ENCODE data around the gene UGT1A7.
"Not testable (repeated sequence)": the region's sequence is repeated elsewhere in the genome, so short reads cannot be mapped to it uniquely, and the experiment has no call there.

UGT1A7 gene

GRCh38 chr2:233743464-233744259, 62.0 kb downstream of the UGT1A7 start:
- Mint-ChIP-seq H3K4me3 (no peak overlapping the region), H3K27me3 (peaks cover 60% of the 10 kb centered on the region), H3K36me3 (ENCODE audit: insufficient read depth) (no peaks in the 10 kb centered on the region), H3K9me3 (no peaks in the 10 kb centered on the region), H3K4me1 (no peaks in the 10 kb centered on the region), H3K27ac (ENCODE audit: low read depth) (no peak overlapping the region)
- ATAC-seq (replicated peaks; ENCODE audit: extremely low read depth, poor library complexity, severe bottlenecking): no peak
- no peak for DNase-seq (ENCODE audit: low spot score in 2 of 2)

- no peak for ATAC-seq (replicated peaks; ENCODE audit: extremely low read depth, poor library complexity, severe bottlenecking)
- Mint-ChIP-seq H3K9me3 (no peaks in the 10 kb centered on the region), H3K27ac (ENCODE audit: low read depth) (no peak overlapping the region), H3K4me3 (no peak overlapping the region), H3K36me3 (ENCODE audit: insufficient read depth) (no peaks in the 10 kb centered on the region), H3K27me3 (peaks cover 60% of the 10 kb centered on the region), H3K4me1 (no peaks in the 10 kb centered on the region)
- no peak for DNase-seq (ENCODE audit: low spot score in 2 of 2)
These were observed 63.5 kb downstream of the UGT1A7 start for GRCh38 chr2:233745073-233745755.

- H3K4me3 Mint-ChIP-seq; ATAC-seq (replicated peaks; ENCODE audit: extremely low read depth, poor library complexity, severe bottlenecking); H3K9me3 Mint-ChIP-seq; H3K27ac Mint-ChIP-seq (ENCODE audit: low read depth); H3K36me3 Mint-ChIP-seq (ENCODE audit: insufficient read depth); DNase-seq (ENCODE audit: low spot score in 2 of 2); H3K4me1 Mint-ChIP-seq: not testable (repeated sequence)
- peaks cover 58% of the 10 kb centered on the region for H3K27me3 Mint-ChIP-seq
These were observed 64.1 kb downstream of the UGT1A7 start for GRCh38 chr2:233745838-233746237.

- peaks cover 58% of the 10 kb centered on the region for H3K27me3 Mint-ChIP-seq
- ATAC-seq (replicated peaks; ENCODE audit: extremely low read depth, poor library complexity, severe bottlenecking) (no peak), DNase-seq (ENCODE audit: low spot score in 2 of 2) (no peak)
- H3K27ac Mint-ChIP-seq (ENCODE audit: low read depth): no peak overlapping the region
- H3K4me1 Mint-ChIP-seq: no peaks in the 10 kb centered on the region
- H3K9me3 Mint-ChIP-seq: no peaks in the 10 kb centered on the region
- H3K36me3 Mint-ChIP-seq (ENCODE audit: insufficient read depth): no peaks in the 10 kb centered on the region
- no peak overlapping the region for H3K4me3 Mint-ChIP-seq
These were observed 65.0 kb downstream of the UGT1A7 start for GRCh38 chr2:233746475-233747282.

- Mint-ChIP-seq H3K9me3 (no peaks in the 10 kb centered on the region), H3K27ac (ENCODE audit: low read depth) (no peak overlapping the region), H3K4me3 (no peak overlapping the region), H3K4me1 (no peaks in the 10 kb centered on the region), H3K27me3 (peaks cover 64% of the 10 kb centered on the region), H3K36me3 (ENCODE audit: insufficient read depth) (no peaks in the 10 kb centered on the region)
- ATAC-seq (replicated peaks; ENCODE audit: extremely low read depth, poor library complexity, severe bottlenecking): no peak
- DNase-seq (ENCODE audit: low spot score in 2 of 2): no peak
These were observed 65.5 kb downstream of the UGT1A7 start for GRCh38 chr2:233747283-233747544.

GRCh38 chr2:233750689-233751088, 69.0 kb downstream of the UGT1A7 start:
- H3K4me3 Mint-ChIP-seq; H3K9me3 Mint-ChIP-seq; ATAC-seq (replicated peaks; ENCODE audit: extremely low read depth, poor library complexity, severe bottlenecking); H3K36me3 Mint-ChIP-seq (ENCODE audit: insufficient read depth); H3K4me1 Mint-ChIP-seq; DNase-seq (ENCODE audit: low spot score in 2 of 2); H3K27ac Mint-ChIP-seq (ENCODE audit: low read depth): not testable (repeated sequence)
- H3K27me3 Mint-ChIP-seq: peaks cover 80% of the 10 kb centered on the region

- not testable (repeated sequence) for H3K36me3 Mint-ChIP-seq (ENCODE audit: insufficient read depth); H3K4me1 Mint-ChIP-seq; DNase-seq (ENCODE audit: low spot score in 2 of 2); H3K27ac Mint-ChIP-seq (ENCODE audit: low read depth); H3K4me3 Mint-ChIP-seq; H3K9me3 Mint-ChIP-seq; ATAC-seq (replicated peaks; ENCODE audit: extremely low read depth, poor library complexity, severe bottlenecking)
- peaks cover 76% of the 10 kb centered on the region for H3K27me3 Mint-ChIP-seq
These were observed 69.7 kb downstream of the UGT1A7 start for GRCh38 chr2:233751212-233752009.

GRCh38 chr2:233754872-233755611, 73.3 kb downstream of the UGT1A7 start:
- Mint-ChIP-seq H3K27me3 (peaks cover 49% of the 10 kb centered on the region), H3K4me1 (no peaks in the 10 kb centered on the region), H3K9me3 (no peaks in the 10 kb centered on the region), H3K4me3 (no peak overlapping the region), H3K36me3 (ENCODE audit: insufficient read depth) (peaks cover 1% of the 10 kb centered on the region), H3K27ac (ENCODE audit: low read depth) (no peak overlapping the region)
- DNase-seq (ENCODE audit: low spot score in 2 of 2) (no peak), ATAC-seq (replicated peaks; ENCODE audit: extremely low read depth, poor library complexity, severe bottlenecking) (no peak)

GRCh38 chr2:233756429-233757081, 74.9 kb downstream of the UGT1A7 start:
- H3K9me3 Mint-ChIP-seq: no peaks in the 10 kb centered on the region
- peaks cover 1% of the 10 kb centered on the region for H3K36me3 Mint-ChIP-seq (ENCODE audit: insufficient read depth)
- H3K27me3 Mint-ChIP-seq: peaks cover 43% of the 10 kb centered on the region
- ATAC-seq (replicated peaks; ENCODE audit: extremely low read depth, poor library complexity, severe bottlenecking) (no peak), DNase-seq (ENCODE audit: low spot score in 2 of 2) (no peak)
- H3K27ac Mint-ChIP-seq (ENCODE audit: low read depth): no peak overlapping the region
- H3K4me1 Mint-ChIP-seq: no peaks in the 10 kb centered on the region
- H3K4me3 Mint-ChIP-seq: no peak overlapping the region

GRCh38 chr2:233758141-233758540, 76.4 kb downstream of the UGT1A7 start:
- DNase-seq (ENCODE audit: low spot score in 2 of 2): no peak
- H3K27me3 Mint-ChIP-seq: peaks cover 32% of the 10 kb centered on the region
- H3K9me3 Mint-ChIP-seq: no peaks in the 10 kb centered on the region
- H3K27ac Mint-ChIP-seq (ENCODE audit: low read depth): no peak overlapping the region
- H3K36me3 Mint-ChIP-seq (ENCODE audit: insufficient read depth): peaks cover 1% of the 10 kb centered on the region
- ATAC-seq (replicated peaks; ENCODE audit: extremely low read depth, poor library complexity, severe bottlenecking): no peak
- no peak overlapping the region for H3K4me3 Mint-ChIP-seq
- no peaks in the 10 kb centered on the region for H3K4me1 Mint-ChIP-seq

- no peaks in the 10 kb centered on the region for H3K9me3 Mint-ChIP-seq
- no peak overlapping the region for H3K27ac Mint-ChIP-seq (ENCODE audit: low read depth)
- no peaks in the 10 kb centered on the region for H3K4me1 Mint-ChIP-seq
- H3K27me3 Mint-ChIP-seq: peaks cover 32% of the 10 kb centered on the region
- no peak overlapping the region for H3K4me3 Mint-ChIP-seq
- H3K36me3 Mint-ChIP-seq (ENCODE audit: insufficient read depth): peaks cover 1% of the 10 kb centered on the region
- ATAC-seq (replicated peaks; ENCODE audit: extremely low read depth, poor library complexity, severe bottlenecking) (no peak), DNase-seq (ENCODE audit: low spot score in 2 of 2) (no peak)
These were observed 77.1 kb downstream of the UGT1A7 start for GRCh38 chr2:233758849-233759248.
